GM19351 (cell line): Measurements from ENCODE around the gene SIAE.

Experiments
- ATAC-seq: cut with Tn5 transposase; IDR thresholded peaks from one replicate; pipeline ENCODE4 v1.9.1; 2021; ENCODE audit warnings: mild to moderate bottlenecking, moderate library complexity; ENCODE audit not compliant: unreplicated experiment

SIAE gene

DNA sequence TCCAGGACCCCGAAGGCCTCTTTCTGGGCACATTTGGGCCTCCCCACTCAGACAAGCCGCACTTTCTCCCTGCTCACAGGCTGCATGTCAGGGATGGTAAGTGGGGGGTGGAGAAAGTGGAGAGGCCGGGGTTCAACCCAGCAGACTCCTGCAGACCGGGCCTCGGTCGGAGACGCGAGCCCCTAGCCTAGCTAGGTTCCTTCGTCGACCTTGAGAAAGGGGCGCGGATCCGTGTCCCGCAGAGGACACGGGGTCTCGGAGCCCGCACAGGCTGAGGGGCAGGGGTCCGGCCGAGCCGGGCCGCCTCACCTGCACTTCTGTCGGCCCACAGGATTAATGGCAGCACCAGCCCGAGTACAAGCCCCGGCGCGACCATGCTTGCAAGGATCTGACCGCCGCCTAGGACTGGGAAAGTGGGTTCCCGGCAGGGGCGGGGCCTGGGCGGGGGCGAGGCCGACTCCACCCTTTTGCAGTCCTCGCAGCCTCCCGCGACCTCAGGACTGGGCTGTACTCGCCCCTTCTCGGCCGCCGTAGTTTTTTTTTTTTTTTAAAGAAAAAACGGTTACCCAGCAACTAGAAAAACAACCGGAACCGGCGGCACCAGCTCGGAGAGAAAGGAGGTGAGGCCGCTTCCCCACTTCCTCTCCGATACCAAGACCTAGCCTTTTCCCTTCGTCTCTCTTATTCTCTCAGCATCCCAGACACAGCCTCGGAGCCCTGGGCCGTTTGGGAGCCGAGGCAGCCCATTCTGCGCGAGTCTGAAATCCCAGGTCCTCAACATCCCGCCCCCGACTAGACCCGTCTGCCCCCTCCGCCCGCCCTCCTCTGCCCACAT is at the start of gene SIAE, which contains the start of gene SPA17:
TSS of gene SIAE (minus strand) at position 407 of the 835 bp plus-strand sequence. CDS start at position 376, 31 bp downstream.
TSS of gene SPA17 (plus strand) at position 572 of the 835 bp plus-strand sequence. CDS start 1,361 bp downstream, outside the sequence.
- peak; percentile 82 for ATAC-seq

GRCh38 chr11:124722176-124722575 is 48.6 kb upstream of the SIAE start:
- ATAC-seq, result no peak

DNA sequence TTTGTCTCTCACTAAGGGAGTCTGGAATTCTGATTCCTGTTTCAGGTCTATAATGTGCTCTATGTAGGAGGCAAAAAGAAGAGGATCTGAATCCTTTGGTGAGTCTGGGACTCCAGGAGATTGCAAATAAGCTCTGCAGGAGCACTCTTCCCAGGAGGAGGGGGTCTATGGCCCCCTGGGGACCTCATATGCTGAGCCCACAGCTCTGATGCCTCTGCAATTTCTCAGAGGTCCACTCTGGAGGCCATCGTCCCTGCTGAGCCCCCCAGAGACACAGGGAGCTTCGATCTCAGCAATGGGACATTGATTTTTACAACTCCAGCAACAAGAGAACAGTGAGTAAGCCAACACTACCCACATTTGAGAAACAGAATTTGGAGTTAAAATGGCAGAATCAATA is 46.0 kb upstream of the SIAE start:
- ATAC-seq, result no peak

DNA sequence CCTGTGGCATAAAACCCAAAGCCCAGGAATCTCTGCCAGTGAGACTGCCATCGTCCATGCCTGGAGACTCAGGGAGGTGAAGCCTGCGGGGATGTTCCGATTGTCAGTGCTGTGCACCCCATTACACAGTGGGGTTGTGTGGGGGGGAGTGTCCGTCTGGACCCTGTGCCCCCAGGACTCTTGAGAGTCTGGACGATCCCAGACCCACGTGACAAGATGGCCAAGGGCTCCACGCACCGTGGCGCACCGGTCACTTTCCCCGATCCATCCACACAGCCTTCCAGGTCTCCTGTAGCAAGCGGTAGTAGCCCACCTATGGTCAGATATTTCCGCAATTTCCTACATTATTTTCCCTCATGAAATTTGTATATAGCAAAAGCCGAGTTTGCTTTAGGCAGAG is 45.3 kb upstream of the SIAE start:
- no peak for ATAC-seq

- ATAC-seq, result no peak
Measured at GRCh38 chr11:124717786-124718651, 44.5 kb upstream of the SIAE start.

- peak; percentile 68 for ATAC-seq
Measured at GRCh38 chr11:124717421-124717785, 43.9 kb upstream of the SIAE start.

GRCh38 chr11:124716591-124716990 is 43.1 kb upstream of the SIAE start:
- ATAC-seq, result no peak

- ATAC-seq, result no peak
Measured at GRCh38 chr11:124712392-124712791, 38.9 kb upstream of the SIAE start.

DNA sequence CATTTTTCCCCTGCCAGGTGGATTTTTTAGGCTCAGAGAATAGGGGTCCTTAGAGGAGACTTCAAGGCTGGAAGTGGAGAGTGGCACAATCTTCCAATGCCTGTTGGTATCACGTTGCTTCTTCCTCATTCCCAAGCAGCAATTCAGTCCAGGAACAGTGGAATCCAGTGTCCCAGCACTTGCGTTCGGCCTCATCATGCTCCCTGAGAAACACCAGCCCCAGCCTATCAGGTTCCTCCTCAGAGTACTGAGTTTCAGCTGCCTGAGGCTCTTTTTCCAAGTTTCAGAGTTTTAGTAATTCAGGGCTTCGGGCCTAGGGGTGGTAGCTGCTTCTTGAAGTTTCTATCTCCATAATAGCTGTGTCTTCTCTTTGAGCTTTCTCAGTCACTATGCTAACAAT is 34.3 kb upstream of the SIAE start:
- ATAC-seq, result no peak

DNA sequence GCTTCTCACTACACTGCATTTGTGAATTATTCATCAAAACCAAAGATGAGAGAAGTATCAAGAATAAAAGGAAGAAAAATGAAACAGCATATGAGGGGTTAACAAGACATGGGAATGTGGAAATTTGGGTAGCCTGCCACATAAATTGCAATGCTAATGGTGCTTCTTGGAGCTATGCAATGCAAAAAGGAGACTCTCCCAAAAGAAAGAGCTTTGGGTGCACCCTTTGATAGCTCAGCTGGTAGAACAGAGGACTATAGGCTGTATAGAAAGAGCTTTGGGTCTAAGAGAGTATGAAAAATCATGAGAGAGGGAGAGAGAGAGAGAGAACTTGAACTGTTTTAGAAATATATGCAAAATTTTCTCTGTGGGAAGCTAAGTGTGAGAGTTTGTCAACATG is 26.5 kb upstream of the SIAE start:
- no peak for ATAC-seq

- ATAC-seq, result no peak
Measured at GRCh38 chr11:124699547-124699946, 26.0 kb upstream of the SIAE start.

- no peak for ATAC-seq
Measured at GRCh38 chr11:124693142-124693541, 19.6 kb upstream of the SIAE start.

- no peak for ATAC-seq
Measured at GRCh38 chr11:124682443-124682842, 8.9 kb upstream of the SIAE start.

GRCh38 chr11:124681421-124681820 is 7.9 kb upstream of the SIAE start:
- no peak for ATAC-seq

DNA sequence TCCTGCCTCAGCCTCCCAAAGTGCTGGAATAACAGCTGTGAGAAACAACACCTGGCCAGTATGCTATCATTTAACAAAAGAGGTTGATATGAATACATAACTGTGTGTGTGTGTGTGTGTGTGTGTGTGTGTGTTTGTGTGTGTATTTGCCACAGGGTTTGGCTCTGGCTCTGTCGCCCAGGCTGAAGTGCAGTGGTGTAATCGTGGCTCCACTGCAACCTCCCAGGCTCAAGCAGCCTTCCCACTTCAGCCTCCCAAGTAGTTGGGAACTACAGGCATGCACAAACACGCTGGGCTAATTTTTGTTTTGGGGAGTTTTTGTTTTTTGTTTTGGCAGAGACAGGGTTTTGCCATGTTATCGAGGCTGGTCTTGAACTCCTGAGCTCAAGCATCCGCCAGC is 4.9 kb upstream of the SIAE start:
- no peak for ATAC-seq

DNA sequence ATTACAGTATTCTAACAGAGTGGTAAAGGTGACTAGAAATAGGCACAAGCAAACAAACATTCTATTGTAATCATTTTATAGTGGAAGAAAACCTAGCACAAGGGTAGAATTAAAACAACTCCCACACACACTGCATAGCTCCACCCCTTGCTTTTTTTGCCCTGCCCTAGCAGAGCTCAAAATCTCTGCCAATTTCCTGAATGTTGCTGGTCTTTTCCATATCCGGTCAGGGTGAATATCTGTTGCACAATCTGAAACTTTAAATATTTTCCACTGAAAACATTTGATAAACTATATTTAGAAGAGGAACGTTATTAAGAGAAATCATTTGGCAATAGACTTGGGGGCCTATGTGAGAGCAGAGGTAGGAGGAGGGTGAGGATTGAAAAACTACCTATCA is 2.8 kb upstream of the SIAE start:
- no peak for ATAC-seq

GRCh38 chr11:124674571-124674970 is 1.0 kb upstream of the SIAE start:
- no peak for ATAC-seq

DNA sequence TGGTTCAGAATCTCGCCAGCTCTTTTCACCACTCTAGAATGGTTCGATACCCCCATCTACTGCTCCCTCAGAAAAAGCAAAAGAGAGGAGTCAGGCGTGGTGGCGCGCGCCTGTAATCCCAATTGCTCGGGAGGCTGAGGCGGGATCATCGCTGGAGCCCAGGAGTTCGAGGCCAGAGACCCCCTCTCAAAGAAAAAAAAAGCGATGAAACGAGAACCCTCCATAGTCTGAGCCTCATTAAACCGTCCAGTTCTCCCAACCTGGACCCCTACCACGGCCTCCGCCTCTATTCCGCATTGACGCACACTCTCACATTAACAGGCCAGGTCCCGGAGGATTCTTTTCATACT is 604 bp upstream of the SIAE start:
- ATAC-seq, result no peak

- ATAC-seq, result no peak
Measured at GRCh38 chr11:124672536-124673215, 863 bp downstream of the SIAE start.

DNA sequence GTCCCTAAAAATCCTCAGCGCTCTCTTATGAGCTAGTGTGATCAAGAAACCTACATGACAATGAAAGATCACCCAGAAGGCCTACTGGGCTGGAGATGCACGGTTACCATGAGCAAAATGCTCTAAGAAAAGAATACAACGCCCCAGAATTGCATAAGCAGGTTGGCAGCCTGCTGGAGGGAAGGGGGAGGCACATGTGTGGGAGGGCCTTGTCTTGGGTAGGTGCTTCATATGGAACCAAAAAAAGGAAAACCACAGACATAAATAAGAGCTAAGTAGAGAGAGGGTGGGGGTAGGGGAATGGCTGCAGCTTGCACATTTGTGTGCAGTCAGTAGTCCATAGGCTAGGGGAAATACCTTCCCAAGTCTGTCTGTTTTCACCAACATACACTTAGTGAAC is 2.8 kb downstream of the SIAE start:
- peak; percentile 15 for ATAC-seq

GRCh38 chr11:124669193-124669592 is 4.3 kb downstream of the SIAE start:
- ATAC-seq, result peak; percentile 38
